COLO829 (cell line): ENCODE measurements around the gene USP19.

Source experiments
- DNase-seq: peaks from one replicate; pipeline ENCODE4 v3.0.0; 2012; ENCODE audit warnings: low spot score

Gene USP19

DNA sequence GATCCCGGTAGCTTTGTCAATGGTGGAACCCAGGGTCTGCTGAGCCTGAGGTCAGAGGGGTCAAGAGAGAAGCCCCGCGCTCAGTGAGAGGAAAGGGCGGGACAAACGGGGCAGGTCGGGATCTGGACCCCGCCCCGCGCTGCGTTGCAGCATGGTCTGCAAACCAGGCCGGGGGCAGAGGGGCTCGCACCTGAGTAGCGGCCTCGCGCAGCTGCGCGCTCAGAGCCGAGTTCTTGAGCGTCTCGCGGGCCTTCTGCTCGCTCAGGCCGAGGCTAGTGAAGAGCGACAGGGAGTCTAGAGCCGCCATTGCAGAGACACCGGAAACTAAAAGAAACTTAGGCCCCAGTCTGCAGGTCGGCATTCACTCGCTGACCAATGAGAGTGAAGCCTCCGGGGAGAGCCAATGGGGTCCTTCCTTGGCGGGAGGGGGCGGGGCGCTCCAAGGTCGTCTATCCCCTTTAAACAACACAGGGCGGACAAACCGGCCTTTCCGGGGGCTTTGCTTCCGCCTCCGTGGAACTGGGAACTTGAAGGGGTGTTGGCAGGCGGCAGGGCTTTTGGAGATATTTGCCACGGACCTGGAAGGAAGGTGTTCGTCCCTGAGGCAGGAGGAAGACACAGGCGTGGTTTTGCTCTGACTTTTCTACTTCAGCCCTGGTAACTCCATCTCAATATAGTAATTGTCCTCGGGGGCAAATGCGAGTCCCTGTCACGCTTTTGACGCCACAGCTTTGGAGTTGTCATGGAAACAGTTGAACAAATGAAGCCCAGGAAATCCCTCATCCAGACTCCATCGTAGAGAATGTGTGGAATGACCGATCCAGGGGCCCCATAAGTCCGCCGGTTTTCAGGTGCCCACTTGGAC is 16.0 kb downstream of the USP19 start, which contains the start of gene QARS1:
Gene QARS1, minus strand, starts transcription at position 331 of the 865 bp plus-strand sequence. Its CDS starts 24 bp downstream, at position 307.
- peak; percentile 95 for DNase-seq

DNA sequence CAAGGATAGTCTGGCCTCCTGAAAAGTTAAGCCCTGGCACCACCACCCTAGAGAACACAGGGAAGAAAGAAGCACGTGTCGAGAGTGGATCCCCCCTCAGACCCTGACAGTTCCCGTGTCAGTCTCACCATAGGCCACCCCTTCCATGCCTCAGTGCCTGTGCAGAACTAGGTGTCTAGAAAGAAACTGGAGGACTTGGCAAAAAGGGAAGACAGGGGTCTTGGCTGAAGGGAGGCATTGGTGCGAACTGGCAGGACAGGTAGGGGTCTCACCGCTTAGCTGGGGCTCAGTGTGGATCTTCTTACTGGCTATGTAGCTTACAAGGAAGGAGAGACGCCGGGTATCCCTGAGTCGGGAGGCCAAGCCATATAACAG is 16.6 kb downstream of the USP19 start:
- DNase-seq: no peak

DNA sequence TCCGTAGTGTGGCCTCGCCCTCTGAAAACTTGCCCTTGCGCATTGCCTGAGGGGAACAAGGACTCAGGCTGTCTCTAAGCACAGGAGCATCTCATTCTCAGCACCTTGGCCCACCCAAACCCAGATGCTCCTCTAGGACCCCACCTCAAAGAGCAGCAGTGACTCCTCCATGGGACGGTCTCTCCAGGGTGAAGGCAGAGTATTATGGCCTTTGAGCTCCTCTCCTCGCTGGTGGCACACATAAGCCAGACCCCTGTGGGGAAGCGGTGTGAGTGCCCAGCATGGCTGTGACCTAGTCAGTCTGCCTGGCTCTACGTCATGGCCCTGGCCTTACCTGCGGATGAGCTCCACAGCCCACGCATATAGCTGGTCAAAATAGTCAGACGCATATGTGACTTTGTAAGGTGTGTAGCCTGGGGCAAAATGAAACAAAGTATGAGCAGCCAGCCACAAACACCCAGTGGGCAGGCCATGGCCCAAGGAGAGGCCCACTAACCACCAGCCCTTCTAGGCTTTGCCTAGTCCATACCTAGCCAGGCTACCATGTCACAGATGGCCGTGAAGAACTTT is 20.5 kb downstream of the USP19 start:
- DNase-seq: no peak

DNA sequence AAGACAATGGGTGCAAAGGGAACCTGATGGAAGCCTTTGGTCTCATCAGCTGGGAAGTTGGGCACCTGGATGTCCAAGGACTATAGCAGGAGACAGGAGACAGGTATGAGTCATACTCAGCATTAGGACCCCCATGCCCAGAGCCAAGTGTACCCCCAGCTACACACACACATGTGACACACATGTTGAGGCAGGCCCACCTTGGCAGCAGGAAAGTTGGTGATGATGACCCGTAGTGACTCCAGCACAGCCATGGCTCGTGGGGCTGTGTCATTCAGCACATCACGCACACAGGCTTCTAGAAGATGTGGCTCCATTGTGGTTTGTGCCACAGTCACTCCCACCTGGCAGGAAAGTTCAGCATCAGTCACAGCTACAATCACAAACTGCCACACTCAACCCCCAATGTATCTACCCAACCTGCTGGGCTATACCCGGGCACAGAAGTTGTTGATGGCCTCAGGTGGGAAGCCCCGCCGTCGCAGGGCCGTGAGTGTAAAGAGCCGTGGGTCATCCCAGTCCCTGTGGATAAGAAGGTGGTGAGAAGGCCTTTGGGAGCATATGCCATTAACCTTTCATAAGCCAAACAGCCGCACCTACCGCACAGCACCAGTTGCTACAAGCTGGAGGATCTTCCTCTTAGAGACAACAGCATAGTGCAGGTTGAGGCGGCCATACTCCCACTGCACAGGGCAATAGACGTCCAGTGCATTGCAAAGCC is 21.6 kb downstream of the USP19 start:
- DNase-seq: no peak

DNA sequence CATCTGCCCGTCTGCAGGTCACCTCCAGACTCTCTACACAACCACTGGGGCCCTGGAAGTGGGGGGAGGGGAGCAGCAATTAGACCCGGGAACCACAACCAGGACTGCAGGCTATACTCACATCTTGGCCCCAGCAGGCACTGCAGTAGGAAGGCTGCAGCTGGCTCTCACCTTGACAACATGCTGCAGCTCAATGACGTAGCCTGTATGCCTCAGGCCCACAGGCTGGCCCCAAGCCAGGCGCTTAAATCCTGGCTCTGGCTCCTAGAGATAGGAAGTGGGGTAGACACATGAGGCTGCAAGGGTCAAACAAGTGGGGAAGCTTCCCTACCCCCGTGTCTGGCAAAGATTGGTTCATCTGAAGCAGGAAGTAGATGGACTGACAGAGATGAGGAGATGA is 22.2 kb downstream of the USP19 start:
- no peak for DNase-seq

DNA sequence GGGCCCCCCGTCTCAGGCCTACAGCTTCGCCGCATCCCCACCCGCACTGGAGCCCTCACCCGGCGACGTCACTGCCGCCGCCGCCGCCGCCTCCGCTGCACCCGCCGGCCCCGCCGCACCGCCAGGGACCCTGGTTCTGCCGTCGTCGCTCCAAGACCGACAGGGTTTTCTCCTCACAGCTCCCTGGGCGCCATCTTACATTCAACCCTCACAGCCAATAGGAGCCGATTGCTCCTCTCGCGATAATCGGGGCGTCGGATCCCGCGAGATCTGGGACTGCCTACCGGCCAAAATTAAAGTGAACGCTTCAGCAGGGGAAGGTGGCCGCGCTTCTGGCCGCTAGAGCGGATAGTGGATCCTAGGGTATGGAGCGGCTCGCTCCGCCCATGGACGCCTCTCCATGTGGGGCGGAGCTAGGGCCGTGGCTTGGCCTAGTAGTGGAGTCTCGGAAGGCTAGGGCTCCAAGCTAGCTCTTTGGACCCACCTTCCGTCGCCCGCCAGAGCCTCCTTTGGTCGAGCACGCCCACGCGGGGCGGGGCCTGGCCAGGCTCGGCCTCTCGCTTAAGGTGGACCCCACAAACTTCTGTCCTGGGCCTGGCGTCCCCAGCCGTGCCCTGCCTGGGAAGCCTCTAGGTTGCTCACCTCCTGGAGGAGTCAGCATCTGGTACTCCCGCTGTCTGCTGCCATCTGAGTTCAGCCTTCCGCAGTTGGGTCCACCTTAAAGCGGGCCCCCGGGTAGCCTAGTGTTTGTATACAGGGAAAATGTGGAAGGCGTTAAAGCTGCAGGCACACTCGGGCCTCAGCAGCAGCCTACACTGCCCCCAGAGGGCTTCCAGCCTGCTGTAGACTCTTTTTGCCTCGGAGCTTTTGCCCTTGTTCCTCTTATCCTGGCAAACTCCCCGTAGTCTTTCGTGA is 26.5 kb downstream of the USP19 start, which contains the start of gene QRICH1:
Gene QRICH1, minus strand, starts transcription at position 219 of the 915 bp plus-strand sequence. CDS start 17,054 bp downstream, outside the sequence.
- DNase-seq: peak; percentile 99

DNA sequence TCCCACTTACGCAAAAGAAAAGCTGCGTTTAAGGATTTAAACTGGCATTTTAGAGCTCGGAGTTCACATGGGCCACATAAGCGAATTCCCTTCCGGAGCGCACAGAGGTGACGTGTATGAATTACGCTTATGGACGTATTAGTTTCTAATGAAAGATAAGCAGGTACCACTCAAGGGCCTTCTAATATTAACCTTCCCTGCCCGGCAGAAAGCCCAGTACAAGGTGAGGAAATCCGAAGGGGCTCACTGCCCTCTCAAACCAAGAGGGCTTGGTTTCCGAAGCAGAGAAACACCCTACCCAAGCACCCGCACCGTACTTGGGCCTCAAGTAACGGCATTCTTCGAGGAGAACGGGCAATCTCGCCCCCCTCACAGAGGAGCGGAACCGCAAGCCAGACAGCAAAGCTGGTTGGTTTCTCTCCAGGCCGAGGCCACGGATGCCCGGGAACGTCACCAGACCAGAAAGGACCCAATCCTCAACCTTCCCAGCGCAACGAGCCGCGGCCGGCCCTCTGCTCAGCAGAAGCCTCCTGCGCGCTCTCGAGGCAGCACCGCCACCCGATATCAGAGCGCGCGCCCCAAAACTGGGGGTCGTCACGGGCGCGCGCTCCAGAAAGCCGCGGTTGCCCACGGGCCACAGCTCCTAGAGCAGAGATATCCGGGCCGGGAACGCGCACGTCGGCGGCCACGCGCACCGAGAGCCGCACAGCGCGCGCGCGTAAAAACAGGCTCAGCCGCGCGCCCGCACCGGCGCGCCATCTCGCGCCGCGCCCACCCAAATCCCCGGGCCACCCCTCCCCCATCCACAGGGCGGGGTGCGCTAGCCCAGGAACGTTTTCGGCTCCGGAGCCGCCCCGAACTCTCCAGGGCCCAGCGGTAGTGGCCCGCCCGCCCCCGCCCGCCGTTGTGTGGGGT is 27.4 kb downstream of the USP19 start:
- DNase-seq: peak; percentile 69

DNA sequence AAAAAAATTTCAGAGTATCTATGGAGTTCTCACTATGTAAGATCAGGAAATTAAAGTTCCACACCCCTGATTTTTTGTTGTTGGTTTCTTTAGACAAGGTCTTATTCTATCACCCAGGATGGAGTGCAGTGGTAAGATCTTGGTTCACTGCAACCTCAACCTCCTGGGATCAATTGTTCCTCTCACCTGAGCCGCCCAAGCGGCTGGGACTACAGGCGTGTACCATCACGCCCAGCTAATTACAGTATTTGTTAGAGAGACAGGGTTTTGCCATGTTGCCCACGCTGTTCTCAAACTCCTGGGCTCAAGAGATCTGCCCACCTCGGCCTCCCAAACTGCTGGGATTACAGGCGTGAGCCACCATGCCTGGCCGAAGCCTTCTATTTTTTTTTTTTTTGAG is 39.2 kb downstream of the USP19 start:
- no peak for DNase-seq

DNA sequence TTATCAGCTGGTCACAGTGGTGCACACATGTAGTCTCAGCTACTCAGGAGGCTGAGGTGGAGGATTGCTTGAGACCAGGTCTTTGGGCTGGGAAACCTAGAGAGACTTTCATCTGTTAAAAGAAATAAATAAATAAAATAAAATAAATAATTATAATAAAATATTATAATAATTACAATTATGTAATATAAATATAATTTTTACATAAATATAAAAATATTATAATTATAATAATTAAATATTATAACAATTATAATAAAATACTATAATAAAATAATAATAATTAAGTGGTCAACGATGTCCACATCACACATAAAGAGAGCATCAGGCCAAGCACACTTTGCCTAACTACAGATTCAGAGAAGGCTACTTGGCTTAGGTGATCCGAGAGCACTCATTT is 41.4 kb downstream of the USP19 start:
- DNase-seq: no peak

DNA sequence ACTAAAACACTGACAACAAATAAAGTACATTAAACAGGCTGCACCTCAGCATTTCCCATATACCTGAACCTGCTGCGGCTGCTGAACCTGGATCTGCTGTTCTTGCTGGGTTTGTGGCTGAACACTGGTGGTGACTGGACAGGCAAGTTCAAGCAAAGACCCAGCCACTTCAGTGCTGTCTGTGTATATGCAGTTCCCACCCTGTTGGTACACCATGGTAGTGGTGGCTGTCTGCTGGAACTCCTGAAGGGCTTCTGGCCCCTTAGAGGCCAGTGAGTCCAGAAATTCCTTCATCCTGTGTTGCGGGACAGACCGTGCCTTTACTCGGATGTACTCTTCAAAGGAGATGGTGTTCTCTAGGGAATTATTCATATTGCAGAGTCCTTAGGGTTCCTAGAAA is 44.0 kb downstream of the USP19 start:
- no peak for DNase-seq

DNA sequence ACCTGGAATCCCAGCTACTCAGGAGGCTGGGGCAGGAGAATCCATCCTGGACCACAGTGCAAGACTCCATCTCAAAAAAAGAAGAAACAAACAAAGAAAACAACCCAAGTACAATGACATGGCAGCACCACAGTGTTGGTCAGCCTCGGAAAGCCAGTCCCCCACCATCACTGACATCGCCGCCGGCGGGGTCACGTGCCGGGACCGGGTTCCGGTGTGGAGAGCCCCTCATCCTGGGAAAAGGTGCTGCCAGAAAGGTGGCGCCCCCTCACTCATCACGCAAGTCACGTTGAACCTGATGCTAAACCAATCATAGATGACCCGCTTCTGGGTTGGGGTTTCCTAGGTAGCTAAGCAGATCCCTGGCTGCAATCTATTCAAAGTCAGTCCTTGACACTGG is 44.5 kb downstream of the USP19 start:
- DNase-seq: no peak
